K562 (cell line): ENCODE data around the gene SART1. TPM values are rescaled to one million over a fixed set of nuclear protein-coding genes. Genes with fewer than 3 reads are reported as not detected.

Source experiments
- ARNT ChIP-seq, 2 experiments: fragments of 450-650 bp; IDR thresholded peaks; 2 replicates each; pipeline ENCODE4 v1.6.1; 2016; ENCODE audit warnings: mild to moderate bottlenecking in 1 of 2
- BCL6 ChIP-seq: fragments of 250-450 bp; sonication (Bioruptor Pico); IDR thresholded peaks from 2 replicates; pipeline ENCODE4 v1.4.0; 2020
- ELF2 ChIP-seq: fragments of 250-450 bp; sonication (Bioruptor Pico); IDR thresholded peaks from 2 replicates; pipeline ENCODE4 v1.5.0; 2021; ENCODE audit warnings: mild to moderate bottlenecking
- ERF ChIP-seq: fragments of 450-650 bp; formaldehyde crosslinking; IDR thresholded peaks from 2 replicates; pipeline ENCODE4 v1.4.0; 2020; ENCODE audit warnings: mild to moderate bottlenecking, mixed read lengths
- GATAD2B ChIP-seq: fragments of 450-650 bp; IDR thresholded peaks from 2 replicates; pipeline ENCODE4 v1.6.1; 2017; ENCODE audit warnings: mild to moderate bottlenecking, borderline replicate concordance
- GTF2A2 ChIP-seq: IDR thresholded peaks from 2 replicates; pipeline ENCODE4 v1.6.1; 2016; ENCODE audit warnings: mild to moderate bottlenecking, missing genetic modification characterization, missing compliant biosample characterization
- PBX2 ChIP-seq, 2 experiments: IDR thresholded peaks in 1 of 2; conservative IDR thresholded peaks in 1 of 2; 2 replicates each; pipeline ENCODE4 v1.6.1; 2016; ENCODE audit warnings: low read depth in 2 of 2, mild to moderate bottlenecking in 1 of 2, missing compliant biosample characterization in 1 of 2, missing genetic modification characterization in 1 of 2, moderate library complexity in 1 of 2
- PML ChIP-seq: IDR thresholded peaks from 2 replicates; pipeline ENCODE4 v1.6.1; 2012; ENCODE audit warnings: low read length, inconsistent platforms
- POLR2AphosphoS2 ChIP-seq: IDR thresholded peaks from 2 replicates; pipeline ENCODE4 v1.6.1; 2012; ENCODE audit warnings: low read length, improper control_type of control experiment
- POLR3G ChIP-seq: IDR thresholded peaks from 2 replicates; pipeline ENCODE4 v1.6.1; 2011; ENCODE audit not compliant: insufficient read length, insufficient replicate concordance; ENCODE audit errors: extremely low read depth
- PTRF ChIP-seq: fragments of 450-650 bp; IDR thresholded peaks from 2 replicates; pipeline ENCODE4 v1.6.1; 2016; ENCODE audit warnings: mild to moderate bottlenecking, missing genetic modification characterization, missing compliant biosample characterization
- RBM39 ChIP-seq: fragments of 200-400 bp; formaldehyde crosslinking; optimal IDR thresholded peaks from 2 replicates; pipeline ENCODE3; 2018; ENCODE audit warnings: low read depth, low read length
- SIN3A ChIP-seq, 2 experiments: fragments of 150-350 bp in 1 of 2; IDR thresholded peaks; 2 replicates each; pipeline ENCODE4 v1.6.1; 2011 to 2016; ENCODE audit warnings: borderline replicate concordance in 2 of 2, low read depth in 2 of 2, low read length in 2 of 2, mild to moderate bottlenecking in 2 of 2, moderate library complexity in 2 of 2; ENCODE audit not compliant: control insufficient read depth in 1 of 2
- TAF15 ChIP-seq: fragments of 200-400 bp; formaldehyde crosslinking; IDR thresholded peaks from 2 replicates; pipeline ENCODE4 v1.6.1; 2017; ENCODE audit warnings: mild to moderate bottlenecking, low read depth, low read length, moderate library complexity
- U2AF2 ChIP-seq: fragments of 200-400 bp; formaldehyde crosslinking; optimal IDR thresholded peaks from 2 replicates; pipeline ENCODE3; 2017; ENCODE audit warnings: low read depth, mild to moderate bottlenecking, low read length
- ZFP30 ChIP-seq: fragments of 250-450 bp; sonication (Bioruptor Pico); IDR thresholded peaks from 2 replicates; pipeline ENCODE4 v1.8.0; 2022; ENCODE audit warnings: moderate library complexity, mild to moderate bottlenecking, inconsistent platforms, borderline replicate concordance
- ZNF174 ChIP-seq: fragments of 250-450 bp; sonication (Bioruptor Pico); IDR thresholded peaks from 2 replicates; pipeline ENCODE4 v1.4.0; 2020; ENCODE audit warnings: mild to moderate bottlenecking
- ZNF23 ChIP-seq: fragments of 250-450 bp; sonication (Bioruptor Pico); IDR thresholded peaks from 2 replicates; pipeline ENCODE4 v1.4.0; 2020; ENCODE audit warnings: mild to moderate bottlenecking
- ZNF232 ChIP-seq: sonication (generic); formaldehyde crosslinking; IDR thresholded peaks from 2 replicates; pipeline ENCODE4 v1.8.0; 2022; ENCODE audit warnings: mild to moderate bottlenecking, missing genetic modification reagents
- ZNF707 ChIP-seq: fragments of 250-450 bp; sonication (Bioruptor Pico); conservative IDR thresholded peaks from 2 replicates; pipeline ENCODE4 v1.8.0; 2022; ENCODE audit warnings: inconsistent platforms, mild to moderate bottlenecking, moderate library complexity
- ZSCAN29 ChIP-seq: fragments of 450-650 bp; IDR thresholded peaks from 2 replicates; pipeline ENCODE4 v1.6.1; 2017
- polyA plus RNA-seq, 8 experiments: library from polyadenylated mRNA; depleted of rRNA in 4 of 8; stranded (reverse) in 5 of 8; unstranded in 3 of 8; fragments of >200 nt; fragmentation: Nextera tagmentation in 2 of 8; fragmentation: Illumina TruSeq in 1 of 8; extraction: Ambion mirVana in 2 of 8; extraction: Trizol in 1 of 8; gene quantifications; 2 replicates each; pipeline versions ENCODE4 v1.2.1 to v1.2.3, GENCODE V29; 2011 to 2014; ENCODE audit warnings: inconsistent platforms in 1 of 8, missing spikeins in 1 of 8
- total RNA-seq, 7 experiments: library from RNA; depleted of rRNA in 6 of 7; stranded (reverse); fragments of >200 nt in 6 of 7; fragmentation: Illumina TruSeq in 2 of 7; extraction: Trizol in 2 of 7; gene quantifications; 2 replicates each; pipeline versions ENCODE4 v1.2.1 to v1.2.3, GENCODE V29; 2011 to 2021; ENCODE audit warnings: low replicate concordance in 1 of 7
- TF ChIP-seq, protein P1 (sequence below): sonication (generic); IDR thresholded peaks from 2 replicates; pipeline ENCODE4 v1.6.1; 2016
- TF ChIP-seq, protein P2 (sequence below): IDR thresholded peaks from 2 replicates; pipeline ENCODE4 v1.6.1; 2011; ENCODE audit warnings: borderline replicate concordance, low read depth, mild to moderate bottlenecking, moderate library complexity, low read length; ENCODE audit not compliant: insufficient read depth, poor library complexity, severe bottlenecking

The SART1 gene
- total and polyA plus RNA-seq, 9 of the 15 experiments (the other 6 are each of a cell fraction or from before 2014, with no cell fraction given) = 4.8 to 84.1 (median 31.7) TPM

- no peak for TF ChIP-seq ZNF23
- TF ChIP-seq ZFP30 (CRISPR knock-in tag) = no peak
- TF ChIP-seq PML = peak; percentile 91
- peak; percentile 76 for TF ChIP-seq GTF2A2 (tag)
- peak; percentile 93 for TF ChIP-seq ELF2 (CRISPR knock-in tag)
- TF ChIP-seq PBX2 (CRISPR knock-in tag; IDR thresholded peaks at IDR 0.05; ENCODE audit: low read depth) = no peak
- peak; percentile 43; the same call in 1 of the 2 replicates for TF ChIP-seq PBX2 (tag; conservative IDR thresholded peaks at IDR 0.05; ENCODE audit: low read depth)
- TF ChIP-seq TAF15 = no peak
- no peak for TF ChIP-seq ERF (CRISPR knock-in tag)
- TF ChIP-seq POLR3G = no peak
- peak; percentile 79; the same call in 1 of the 2 replicates for TF ChIP-seq GATAD2B
- TF ChIP-seq BCL6 = no peak
- peak; percentile 59; the same call in 1 of the 2 replicates for TF ChIP-seq POLR2AphosphoS2
- peak; percentile 94 to 96 for TF ChIP-seq SIN3A (IDR thresholded peaks at IDR 0.05; ENCODE audit: borderline replicate concordance in 2 of 2, control insufficient read depth in 1 of 2, low read depth in 2 of 2, low read length in 2 of 2)
- TF ChIP-seq U2AF2 = no peak
- TF ChIP-seq ZSCAN29 = no peak
- no peak for TF ChIP-seq ZNF232
- TF ChIP-seq, protein P1, sequence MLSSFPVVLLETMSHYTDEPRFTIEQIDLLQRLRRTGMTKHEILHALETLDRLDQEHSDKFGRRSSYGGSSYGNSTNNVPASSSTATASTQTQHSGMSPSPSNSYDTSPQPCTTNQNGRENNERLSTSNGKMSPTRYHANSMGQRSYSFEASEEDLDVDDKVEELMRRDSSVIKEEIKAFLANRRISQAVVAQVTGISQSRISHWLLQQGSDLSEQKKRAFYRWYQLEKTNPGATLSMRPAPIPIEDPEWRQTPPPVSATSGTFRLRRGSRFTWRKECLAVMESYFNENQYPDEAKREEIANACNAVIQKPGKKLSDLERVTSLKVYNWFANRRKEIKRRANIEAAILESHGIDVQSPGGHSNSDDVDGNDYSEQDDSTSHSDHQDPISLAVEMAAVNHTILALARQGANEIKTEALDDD = no peak
- no peak for TF ChIP-seq ZNF174
- peak; percentile 78 to 94; a peak in 2 of 4 replicates for TF ChIP-seq ARNT (IDR thresholded peaks at IDR 0.05)
- peak; percentile 93 for TF ChIP-seq RBM39
- no peak for TF ChIP-seq PTRF (tag)
- TF ChIP-seq, protein P2, sequence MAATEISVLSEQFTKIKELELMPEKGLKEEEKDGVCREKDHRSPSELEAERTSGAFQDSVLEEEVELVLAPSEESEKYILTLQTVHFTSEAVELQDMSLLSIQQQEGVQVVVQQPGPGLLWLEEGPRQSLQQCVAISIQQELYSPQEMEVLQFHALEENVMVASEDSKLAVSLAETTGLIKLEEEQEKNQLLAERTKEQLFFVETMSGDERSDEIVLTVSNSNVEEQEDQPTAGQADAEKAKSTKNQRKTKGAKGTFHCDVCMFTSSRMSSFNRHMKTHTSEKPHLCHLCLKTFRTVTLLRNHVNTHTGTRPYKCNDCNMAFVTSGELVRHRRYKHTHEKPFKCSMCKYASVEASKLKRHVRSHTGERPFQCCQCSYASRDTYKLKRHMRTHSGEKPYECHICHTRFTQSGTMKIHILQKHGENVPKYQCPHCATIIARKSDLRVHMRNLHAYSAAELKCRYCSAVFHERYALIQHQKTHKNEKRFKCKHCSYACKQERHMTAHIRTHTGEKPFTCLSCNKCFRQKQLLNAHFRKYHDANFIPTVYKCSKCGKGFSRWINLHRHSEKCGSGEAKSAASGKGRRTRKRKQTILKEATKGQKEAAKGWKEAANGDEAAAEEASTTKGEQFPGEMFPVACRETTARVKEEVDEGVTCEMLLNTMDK = peak; percentile 46
- TF ChIP-seq ZNF707 (CRISPR knock-in tag) = no peak; the same call in 1 of the 2 replicates
Observed at GRCh38 chr11:66001942-66002647, 40.6 kb downstream of the SART1 start, which contains the start of the genes BANF1 and EIF1AD (continued).
